ENCODE measurements around the gene BMP2K.
A peak's percentile ranks its signal among the peaks of the same experiment; 100 is the strongest.
"Not testable (repeated sequence)": the region's sequence is repeated elsewhere in the genome, so short reads cannot be mapped to it uniquely, and the experiment has no call there.

Gene BMP2K

GRCh38 chr4:78780093-78780492 is 3.9 kb downstream of the BMP2K start:
- TF ChIP-seq CTCF (IDR thresholded peaks at IDR 0.05; ENCODE audit: insufficient read depth, low read length, missing control alignments) = no peak
- ChIA-PET CTCF (interaction anchor here (0.7 kb wide), 1 partner anchor 29 kb away, joined by 3 read pairs; no protein-coding TSS in a partner anchor), POLR2A (no interaction called here)
- no peak overlapping the region for H3K4me3 ChIP-seq (ENCODE audit: low read depth, low read length)
- DNase-seq (ENCODE audit: low read depth, low spot score) = no peak

DNA sequence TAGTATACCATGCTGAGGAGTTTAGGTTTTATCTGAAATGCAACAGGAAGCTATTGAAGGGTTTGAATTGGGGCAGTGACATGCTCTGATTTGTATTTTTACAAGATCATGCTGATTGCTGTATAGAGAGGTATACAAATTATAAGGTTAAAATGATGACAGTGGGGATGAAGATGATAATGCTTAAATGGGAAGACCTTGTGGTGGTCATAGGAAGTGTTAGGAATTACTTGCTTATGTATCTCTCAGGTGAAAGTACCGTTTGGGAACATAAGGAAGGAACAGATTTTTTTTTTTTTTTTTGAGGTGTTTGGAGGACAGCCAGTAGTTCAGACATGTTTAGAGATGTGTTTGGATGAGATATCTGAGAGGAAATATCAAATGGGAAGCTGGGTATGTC is 5.0 kb downstream of the BMP2K start:
- no peak overlapping the region for H3K4me3 ChIP-seq (ENCODE audit: low read depth, low read length)
- ChIA-PET POLR2A (no interaction called here), CTCF (no interaction called here)
- DNase-seq (ENCODE audit: low read depth, low spot score) = no peak
- no peak for TF ChIP-seq CTCF (IDR thresholded peaks at IDR 0.05; ENCODE audit: insufficient read depth, low read length, missing control alignments)

DNA sequence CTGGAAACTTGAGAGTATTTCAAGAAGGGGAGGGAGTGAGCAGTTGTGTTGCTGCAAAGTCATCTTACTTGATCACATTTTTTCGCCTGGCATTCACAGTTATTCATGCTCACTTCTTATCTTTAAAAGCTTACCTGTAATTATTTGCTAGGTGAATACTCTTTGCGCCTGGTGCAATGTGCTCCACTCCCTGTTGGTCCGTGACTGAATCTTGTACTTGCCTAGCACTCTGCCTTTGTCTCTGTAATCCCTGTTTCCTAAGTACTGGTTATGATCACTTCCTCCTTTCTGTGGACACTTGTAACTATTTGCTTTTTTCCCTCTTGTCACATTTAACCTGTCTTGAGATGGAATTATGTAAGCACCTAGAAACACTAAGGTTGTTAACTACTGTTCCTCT is 5.8 kb downstream of the BMP2K start:
- no peak for TF ChIP-seq CTCF (IDR thresholded peaks at IDR 0.05; ENCODE audit: insufficient read depth, low read length, missing control alignments)
- H3K4me3 ChIP-seq (ENCODE audit: low read depth, low read length) = no peak overlapping the region
- ChIA-PET POLR2A (no interaction called here), CTCF (interaction anchor here (1.9 kb wide), 1 partner anchor 137 kb away, joined by 8 read pairs; no protein-coding TSS in a partner anchor)
- DNase-seq (ENCODE audit: low read depth, low spot score) = no peak

GRCh38 chr4:78784236-78784865 is 8.2 kb downstream of the BMP2K start:
- POLR2A ChIA-PET = interaction anchor here (0.9 kb wide), 1 partner anchor 169 kb away, joined by 3 read pairs; no protein-coding TSS in a partner anchor
- H3K4me3 ChIP-seq (ENCODE audit: low read depth, low read length) = no peak overlapping the region
- CTCF ChIA-PET = interaction anchor here (1.0 kb wide), 1 partner anchor 49 kb away, joined by 3 read pairs; no protein-coding TSS in a partner anchor
- peak; percentile 65 for DNase-seq (ENCODE audit: low read depth, low spot score)
- TF ChIP-seq CTCF (IDR thresholded peaks at IDR 0.05; ENCODE audit: insufficient read depth, low read length, missing control alignments) = no peak

- CTCF ChIA-PET = interaction anchor here (0.8 kb wide), 1 partner anchor 174 kb away, joined by 4 read pairs; no protein-coding TSS in a partner anchor
- POLR2A ChIA-PET = no interaction called here
- no peak for TF ChIP-seq CTCF (IDR thresholded peaks at IDR 0.05; ENCODE audit: insufficient read depth, low read length, missing control alignments)
- DNase-seq (ENCODE audit: low read depth, low spot score) = no peak
- H3K4me3 ChIP-seq (ENCODE audit: low read depth, low read length) = no peak overlapping the region
Measured at GRCh38 chr4:78787392-78788006, 11.3 kb downstream of the BMP2K start.

DNA sequence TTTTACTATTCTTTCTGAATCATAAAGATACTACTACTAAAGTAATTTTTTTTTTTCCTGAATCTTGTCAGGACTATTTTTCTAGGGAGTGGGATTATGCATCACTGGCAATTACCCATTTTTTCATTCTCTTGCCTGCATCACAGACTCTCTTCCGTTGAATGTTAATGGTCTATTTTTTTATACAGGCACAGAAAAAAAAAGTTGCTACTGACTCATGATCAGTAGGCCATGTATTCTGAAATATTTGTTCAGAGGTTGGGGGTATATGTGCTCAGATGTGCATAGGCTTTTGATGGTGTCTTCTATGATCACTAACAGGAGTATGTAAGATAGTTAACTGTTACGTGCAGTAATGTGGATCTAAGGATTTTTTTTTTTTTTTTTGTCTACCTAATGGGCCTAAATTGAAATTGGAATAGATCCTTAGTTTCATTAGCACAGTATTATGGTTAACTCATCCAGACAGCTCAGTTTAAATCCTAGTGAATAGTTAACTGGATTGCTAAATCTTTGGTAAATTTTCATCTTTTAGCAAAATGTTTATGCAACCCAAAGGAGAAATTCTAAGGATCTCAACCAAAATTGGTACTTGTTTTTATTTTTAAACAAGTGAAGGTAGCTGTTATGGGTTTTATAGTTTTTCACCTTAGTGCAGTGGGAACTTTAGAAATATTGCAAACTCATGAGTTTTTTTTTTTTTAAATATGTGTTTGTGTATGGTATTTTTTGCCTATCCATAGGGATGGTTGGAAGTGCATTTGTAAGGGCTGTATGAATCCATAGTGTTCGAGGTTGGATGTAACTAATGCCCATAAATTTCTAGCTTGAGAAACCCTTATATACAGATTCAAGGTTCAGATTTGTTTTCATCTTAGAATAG is 12.1 kb downstream of the BMP2K start:
- DNase-seq (ENCODE audit: low read depth, low spot score) = no peak
- ChIA-PET CTCF (interaction anchor here (0.8 to 2.0 kb wide), 3 partner anchors 10 to 175 kb away, joined by 4 to 8 read pairs (median 4); no protein-coding TSS in a partner anchor), POLR2A (no interaction called here)
- no peak for TF ChIP-seq CTCF (IDR thresholded peaks at IDR 0.05; ENCODE audit: insufficient read depth, low read length, missing control alignments)
- H3K4me3 ChIP-seq (ENCODE audit: low read depth, low read length) = no peak overlapping the region

GRCh38 chr4:78795594-78796416 is 19.7 kb downstream of the BMP2K start:
- CTCF ChIA-PET; DNase-seq (ENCODE audit: low read depth, low spot score); POLR2A ChIA-PET; H3K4me3 ChIP-seq (ENCODE audit: low read depth, low read length): not testable (repeated sequence)

Measured in AG04449 (cell line).